HG02759 (cell line): ENCODE results near the gene TEX19.

Source experiments
- ATAC-seq: cut with Tn5 transposase; IDR thresholded peaks from one replicate; pipeline ENCODE4 v1.9.1; 2021; ENCODE audit warnings: mild to moderate bottlenecking, moderate library complexity; ENCODE audit not compliant: unreplicated experiment

TEX19 gene

DNA sequence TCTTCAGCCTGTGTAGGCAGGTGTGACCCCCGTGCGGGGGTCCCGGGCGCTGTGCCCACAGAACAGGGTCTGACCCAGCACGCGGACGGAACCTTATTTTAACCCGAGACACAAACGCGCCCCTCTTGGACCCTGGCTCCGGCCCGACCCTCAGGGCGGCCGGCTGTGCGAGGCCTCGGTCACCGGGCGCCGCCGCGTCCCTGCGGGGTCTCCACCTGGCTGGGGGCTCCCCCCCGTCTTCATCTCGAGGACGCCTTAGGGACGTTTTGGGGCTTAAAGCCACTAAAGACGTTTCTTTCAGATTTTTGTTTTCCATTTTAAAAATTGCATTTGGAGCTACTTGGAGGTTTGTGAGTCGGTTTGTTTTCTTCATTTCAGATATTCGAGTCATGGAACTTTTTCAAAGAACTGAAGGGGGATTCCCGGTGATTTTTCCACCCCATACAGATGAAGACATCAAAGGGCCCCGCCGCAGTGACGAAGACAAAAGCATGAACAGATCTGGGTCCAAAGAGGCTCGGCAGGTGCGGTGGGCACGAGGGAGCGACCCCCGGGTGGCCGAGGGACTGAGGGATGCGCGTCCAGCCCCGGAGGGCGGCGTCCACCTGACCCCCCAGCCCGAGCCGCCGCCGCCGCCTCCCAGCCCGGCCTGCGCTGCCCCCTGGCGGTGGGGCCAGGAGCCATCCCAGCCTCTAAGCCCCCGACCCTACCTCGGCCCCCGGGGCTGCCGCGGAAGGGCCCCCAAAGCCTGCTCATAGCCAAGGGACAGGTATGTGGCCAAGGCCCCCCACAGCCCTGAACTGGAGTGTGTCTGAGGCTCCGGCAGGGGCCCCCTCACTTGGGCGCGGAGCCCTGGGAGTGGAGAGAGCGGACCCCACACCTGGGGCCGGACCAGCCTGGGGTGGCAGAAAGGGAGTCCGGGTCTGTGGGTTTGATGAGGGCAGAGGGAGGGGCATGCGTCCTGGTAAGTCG, 37.8 kb upstream of the TEX19 start:
- peak; percentile 48 for ATAC-seq

DNA sequence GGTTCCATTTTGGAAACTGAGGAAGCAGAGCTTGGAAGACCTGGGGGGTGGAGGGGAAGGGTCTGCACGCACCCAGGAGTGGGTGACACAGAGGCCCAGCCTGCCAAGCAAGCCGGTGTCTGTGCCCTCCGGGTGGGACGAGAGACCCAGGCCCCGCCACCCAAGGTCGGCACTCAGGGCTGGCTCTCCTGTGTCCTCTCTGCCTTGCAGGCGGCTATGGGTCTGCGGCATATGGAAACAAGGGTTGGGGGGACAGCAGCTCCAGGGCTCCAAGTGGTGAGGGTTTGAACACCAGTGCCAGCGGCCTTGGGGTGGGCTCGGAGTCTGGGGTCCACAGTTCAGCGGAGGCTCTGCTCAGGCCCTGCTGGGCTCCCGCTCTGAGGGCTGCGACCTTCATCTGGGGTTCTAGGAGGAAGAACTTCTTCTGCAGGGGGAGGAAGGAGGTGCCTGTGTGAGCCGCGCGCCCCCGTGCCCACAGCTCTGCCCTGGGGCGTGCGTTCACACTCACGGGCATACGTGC, 37.0 kb upstream of the TEX19 start:
- ATAC-seq = no peak

DNA sequence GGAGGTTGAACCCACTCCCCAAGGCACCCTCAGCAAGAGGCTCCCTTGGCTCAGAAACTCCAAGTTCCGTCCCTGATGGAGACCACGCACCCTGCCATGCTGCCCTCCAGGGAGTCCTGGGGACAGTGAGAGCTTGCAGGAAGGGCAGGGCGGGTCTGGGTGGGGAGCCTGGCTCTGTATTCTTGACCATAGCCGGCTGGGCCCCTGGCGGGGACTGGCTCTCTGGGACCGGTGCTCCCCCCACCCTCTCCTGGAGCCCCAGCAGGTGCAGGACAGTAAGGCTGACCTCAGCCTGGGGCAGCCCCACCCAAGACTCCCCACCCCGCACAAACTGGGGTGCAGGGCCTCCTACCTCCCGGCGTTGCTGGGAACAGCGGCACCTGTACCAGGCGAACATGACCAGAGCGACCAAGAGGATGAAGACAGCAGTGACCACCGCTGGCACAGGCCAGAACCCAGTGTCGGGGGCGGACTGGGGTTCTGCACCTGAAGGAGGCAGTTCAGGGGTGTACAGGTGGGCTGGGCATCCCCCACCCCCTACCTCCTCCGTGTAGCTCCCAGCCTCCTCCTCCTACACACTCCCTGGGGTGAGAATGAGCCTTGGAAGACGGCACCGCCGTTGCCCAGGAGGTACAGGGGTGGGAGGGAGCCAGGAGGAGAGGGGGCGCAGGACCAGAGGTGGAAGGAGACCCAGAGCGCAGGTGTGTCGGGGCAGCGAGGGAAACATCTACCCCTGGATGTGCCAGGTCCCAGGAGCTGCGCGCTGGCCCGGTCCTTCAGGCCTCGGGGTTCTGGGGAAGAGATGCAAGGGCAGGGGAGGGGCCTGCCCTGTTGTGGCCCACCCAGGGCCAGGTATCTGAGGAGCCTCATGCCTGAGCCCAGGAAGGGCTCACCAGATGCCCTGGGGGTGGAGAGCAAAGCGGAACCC, 36.3 kb upstream of the TEX19 start:
- no peak for ATAC-seq

DNA sequence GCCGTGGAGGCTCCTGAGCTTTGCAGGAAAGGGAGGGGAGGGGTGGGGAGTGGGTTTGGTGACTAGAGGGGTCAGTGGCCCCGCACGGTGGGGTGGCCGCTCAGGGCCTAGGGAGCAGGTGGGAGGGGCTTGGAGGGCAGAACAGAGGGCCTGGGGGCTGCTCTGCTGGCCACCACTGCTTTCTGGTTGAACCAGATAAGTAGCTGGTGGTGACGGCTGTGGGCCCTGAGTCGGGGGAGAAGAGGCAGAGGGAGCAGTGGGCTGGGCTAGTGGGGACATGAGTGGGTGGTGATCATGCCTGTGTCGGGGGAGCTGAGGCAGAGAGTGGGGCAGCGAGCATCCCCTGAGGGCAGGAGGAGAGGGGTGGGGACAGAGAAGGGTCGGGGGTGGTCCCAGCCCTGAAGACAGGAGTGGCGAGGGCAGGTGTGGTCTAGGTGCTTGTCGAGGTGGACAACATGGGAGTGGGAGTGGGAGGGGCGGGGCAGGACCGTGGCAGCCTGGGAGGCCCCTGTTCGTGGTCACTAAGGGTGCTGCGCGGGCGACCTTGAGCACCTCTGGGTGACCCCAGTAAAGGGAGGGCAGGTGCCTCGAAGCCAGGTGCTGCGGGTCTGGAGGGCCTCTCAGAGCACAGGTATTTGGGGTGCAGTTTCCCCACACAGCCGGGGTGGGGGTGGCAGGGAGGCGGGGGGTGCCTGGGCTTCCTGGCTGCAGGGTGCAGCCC, 35.4 kb upstream of the TEX19 start:
- ATAC-seq = no peak

DNA sequence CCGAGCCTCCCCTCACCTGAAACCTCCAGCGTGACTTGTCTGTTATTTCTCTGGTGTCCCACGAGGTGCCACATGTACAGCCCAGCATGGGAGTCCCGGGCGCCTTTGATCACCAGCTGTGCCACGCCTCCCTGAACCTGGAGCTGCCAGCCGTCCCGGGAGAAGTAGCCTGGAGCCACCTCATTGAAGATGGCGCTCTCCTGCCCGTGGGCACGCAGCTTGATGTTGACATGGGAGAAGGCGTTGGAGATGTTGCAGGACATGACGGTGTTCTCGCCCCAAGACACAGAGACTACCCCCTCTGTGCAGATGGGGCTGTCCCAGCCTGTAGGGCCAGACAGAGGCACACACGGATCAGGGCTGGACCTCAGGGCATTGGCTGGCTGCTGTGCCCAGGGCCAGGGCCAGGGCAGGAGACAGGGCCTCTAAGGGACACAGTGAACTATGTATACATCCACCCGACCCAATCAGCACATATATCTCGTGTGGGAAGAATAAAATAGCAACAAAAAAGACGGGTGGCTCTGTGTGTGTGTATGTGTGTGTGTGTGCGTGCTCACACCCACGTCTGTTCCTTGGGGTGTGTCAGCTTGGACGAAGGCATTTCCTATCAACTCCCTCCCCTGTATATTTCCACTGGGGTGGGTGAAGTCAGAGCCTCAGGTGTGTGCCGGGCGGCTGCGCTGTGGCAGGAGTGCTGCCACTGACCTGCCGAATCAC, 34.3 kb upstream of the TEX19 start:
- no peak for ATAC-seq

DNA sequence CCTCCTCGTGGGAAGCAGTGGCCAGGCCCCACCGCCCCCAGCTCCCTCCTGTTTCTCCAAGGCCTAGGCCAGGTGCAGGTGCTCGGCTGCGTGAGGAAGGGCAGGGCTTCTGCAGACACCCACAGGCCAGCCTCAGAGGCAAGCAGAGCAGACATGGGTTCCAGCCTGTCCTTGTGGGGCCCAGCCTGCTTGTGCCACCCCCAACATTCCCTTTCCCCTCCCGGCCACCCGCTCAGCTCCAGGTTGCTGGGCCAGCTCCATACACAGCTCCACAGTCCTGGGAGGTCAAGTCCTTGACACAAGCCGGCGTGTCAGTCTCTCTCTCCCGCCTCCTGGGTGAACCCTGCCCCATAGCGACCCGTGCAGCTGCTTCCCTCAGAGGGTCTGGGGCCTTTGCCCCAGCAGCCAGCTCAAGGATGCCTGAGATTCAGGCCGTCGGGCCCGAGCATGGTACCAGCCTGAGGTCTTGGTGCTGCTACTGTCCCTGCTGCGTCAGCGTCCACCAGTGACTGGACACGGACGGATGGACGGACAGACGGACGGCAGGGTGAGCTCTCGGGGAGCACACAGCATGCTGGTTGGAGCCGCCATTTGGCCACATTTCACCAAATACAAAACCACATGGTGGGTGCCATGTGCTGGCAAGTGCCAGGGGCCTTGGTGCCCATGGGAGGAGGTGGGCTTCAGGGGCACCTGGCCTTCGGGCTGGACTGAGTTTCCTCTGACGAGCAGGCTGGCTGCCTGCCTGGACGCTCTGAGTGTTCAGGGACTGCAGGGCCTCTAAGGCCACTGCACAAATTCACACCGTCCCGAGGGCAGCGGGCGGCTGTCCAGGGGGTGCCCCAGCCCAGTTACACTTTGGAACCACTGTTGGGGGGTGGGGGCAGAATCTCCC, 33.5 kb upstream of the TEX19 start:
- no peak for ATAC-seq

DNA sequence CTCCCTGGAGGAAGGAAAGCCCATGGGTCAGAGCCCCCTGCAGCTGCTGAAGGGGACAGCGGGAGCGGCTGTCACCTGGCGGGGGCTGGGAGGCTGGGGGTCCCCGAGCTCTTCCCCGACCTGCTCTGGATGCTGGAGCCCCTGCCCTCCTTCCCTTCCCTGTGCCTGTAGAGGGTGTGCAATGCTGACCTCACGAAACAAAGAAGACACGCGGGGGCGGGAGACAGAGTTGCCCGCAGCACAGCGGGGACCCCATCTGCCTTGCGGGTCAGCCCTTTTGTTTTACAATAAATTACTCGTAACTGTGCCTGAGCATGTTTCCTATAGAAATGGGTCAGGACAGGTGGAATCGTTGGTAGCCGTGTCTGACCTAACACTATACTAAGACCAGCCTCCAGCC, 31.8 kb upstream of the TEX19 start:
- no peak for ATAC-seq

DNA sequence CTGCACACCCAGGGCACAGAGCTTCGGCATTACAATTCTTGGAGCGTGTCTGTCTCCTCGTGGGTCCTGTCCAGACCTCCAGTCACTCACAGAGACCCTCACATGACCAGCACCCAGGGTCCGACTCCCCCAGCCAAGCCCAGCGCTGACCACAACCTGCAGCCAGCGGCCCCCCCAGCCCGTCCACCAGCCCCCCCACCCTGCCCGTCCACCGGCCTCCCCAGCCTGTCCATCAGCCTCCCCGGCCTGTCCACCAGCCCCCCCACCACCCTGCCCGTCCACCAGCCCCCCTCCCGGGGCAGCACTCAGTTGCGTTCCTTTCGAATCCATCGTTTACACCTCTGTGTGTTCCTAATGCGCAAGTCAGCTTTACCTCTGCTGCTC, 31.3 kb upstream of the TEX19 start:
- ATAC-seq = no peak

DNA sequence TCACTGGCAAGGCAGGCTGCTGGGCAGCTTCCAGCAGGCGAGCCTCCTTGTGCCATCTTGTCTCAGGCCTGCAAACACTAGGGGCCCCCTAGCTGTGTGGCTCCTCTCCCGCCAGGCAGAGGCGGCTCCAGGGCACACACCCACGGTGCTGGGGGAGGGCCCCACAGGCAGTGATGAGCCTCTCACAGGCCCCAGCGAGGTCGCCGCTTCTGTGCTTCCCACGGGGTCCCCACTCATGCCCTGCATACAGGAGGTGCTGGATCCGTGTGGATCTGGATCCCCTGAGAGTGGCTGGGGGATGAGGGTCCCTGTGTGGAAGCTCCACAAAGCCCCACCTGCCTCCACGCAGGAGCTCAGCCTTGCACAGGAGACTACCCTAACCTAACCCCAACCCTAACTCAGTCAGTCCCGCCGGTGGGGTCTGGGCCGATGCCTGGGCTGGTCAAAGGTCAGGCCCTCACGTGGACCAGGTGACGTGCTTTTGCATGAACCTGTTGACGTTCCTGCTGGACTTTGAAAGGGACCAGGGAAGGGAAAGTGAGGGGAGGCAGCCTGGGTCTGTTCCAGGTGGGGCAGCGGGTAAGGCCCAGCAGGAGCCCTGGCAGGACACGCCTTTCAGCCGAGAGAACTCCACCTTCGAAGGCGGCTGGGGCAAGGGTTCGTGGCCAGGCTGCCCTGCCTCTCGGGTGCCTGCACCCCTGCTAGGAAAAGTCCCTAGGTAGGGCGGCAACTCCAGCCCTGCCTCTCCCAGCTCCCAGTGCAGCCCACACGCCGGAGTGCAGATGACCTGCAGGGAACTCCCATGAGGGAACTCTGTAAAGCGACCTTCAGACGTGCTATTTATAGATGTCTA, 30.7 kb upstream of the TEX19 start:
- no peak for ATAC-seq

DNA sequence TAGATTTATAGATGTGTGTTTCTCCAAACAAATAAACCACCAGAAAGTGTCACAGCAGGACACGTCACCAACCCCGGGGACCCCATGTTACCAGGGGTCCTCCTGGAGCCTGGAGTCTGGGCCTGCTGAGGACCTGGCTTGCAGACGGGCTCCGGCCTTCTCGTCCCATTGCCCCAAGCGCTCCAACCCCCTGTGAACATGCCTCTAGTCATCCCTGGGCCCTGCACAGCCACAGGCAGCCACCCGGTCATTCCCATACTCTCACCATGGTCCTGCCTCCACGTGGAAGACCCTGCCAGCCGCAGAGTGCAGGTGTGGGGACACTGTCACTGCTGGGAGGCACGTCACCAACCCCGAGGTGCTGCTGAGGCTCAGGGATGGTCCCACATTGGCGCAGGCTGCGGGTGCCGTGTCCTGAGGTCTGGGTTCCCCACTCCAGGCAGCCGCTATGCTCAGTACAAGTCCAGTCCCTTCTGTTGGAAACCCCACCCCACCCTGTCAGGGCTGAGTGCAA, 30.0 kb upstream of the TEX19 start:
- ATAC-seq = no peak

DNA sequence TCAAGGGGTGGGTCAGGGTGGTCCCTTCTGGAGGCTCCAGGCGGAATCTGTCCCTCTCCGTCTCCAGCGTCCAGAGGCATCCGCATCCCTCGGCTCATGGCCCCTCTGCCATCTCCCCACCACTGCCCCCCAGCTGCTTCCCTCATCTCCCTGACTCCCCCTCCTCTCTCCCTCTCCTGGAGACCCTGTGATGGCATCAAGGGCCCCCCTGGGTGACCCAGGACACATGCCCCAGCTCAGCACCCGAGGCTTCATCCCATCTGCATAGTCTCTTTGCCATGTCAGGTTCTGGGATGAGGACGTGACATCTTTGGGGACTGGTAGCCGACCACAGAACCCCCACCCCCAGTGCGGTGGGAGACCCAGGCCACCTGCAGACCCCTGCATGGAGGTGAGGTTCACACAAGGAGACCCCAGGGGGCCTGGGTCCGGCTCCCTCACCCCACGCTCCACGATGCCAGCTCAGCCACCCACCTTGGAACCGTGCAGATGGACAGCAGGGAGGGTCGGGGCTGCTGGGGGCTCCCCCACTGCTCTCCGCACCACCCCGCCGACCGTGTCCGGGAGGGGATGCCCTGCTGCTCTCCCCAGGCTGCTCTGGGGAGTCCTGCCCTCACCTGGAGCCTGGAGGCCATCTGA, 29.2 kb upstream of the TEX19 start:
- ATAC-seq = no peak

DNA sequence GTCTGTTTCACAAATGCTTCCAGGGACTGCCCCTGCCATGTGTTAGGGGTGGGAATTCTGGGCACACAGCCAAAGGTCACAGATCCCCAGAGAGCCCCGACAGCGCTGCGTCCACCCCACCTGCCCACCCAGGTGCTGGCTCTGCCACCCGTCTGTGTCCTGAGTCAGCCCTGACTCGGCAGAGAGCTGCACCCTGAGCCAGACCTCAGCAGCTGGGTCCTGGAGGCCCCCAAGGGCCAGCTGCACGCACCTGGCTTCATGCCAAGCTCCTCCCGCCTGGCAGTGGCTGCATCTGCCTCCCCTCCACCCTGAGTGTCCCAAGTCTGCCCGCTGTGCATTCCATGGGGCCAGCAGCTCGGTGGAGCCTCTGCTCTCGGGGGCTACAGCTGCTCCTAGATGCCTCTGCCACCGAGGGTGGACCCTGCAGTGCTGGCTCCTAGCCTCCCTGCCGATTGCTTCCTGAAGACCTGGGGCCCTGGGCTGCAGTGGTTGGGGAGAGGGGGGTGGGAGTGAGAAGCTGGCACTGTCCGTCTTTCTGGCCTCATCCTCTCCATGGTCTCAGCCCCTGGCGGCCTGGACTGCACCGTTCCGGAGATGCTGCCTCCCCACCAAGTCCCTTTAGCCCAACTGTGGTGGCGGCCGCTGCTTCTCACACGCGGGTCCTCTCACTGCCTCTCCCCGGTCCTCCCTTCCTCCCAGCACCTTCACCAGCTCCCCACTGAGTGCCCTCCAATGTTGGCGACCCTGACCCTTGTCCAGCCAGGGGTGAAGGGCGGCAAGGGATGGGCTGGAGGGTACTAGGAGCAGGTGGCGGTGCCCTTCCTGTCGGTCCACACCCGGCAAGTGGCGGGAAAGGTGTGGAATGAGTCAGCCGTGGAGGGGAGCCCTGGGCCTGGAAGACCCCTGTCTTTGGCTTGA, 28.5 kb upstream of the TEX19 start:
- no peak for ATAC-seq

DNA sequence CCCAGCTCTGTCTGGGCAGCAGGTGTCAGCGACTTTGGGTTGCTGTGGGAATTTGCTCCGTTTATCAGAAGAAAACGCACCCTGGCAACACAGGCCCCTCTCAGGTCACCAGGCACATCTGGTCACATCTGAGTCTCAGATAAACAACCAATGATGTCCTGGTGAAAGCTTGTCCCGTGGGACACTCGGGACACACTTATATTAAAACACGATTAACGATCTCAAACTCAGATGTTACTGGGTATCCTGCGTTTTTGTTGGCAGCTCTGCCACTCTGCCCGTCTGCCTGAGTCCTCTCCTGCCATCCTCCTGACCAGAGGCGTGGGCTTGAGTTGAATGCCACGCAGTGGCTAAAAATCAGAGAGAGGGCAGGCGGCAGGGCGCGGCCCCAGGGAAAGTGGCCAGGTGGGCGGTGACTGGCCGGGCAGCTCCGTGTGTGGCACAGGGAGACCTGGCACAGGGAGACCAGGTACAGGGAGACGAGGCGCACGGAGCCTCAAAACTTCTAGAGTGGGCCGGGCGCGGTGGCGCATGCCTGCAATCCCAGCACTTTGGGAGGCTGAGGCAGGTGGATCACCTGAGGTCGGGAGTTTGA, 27.6 kb upstream of the TEX19 start:
- ATAC-seq = no peak

DNA sequence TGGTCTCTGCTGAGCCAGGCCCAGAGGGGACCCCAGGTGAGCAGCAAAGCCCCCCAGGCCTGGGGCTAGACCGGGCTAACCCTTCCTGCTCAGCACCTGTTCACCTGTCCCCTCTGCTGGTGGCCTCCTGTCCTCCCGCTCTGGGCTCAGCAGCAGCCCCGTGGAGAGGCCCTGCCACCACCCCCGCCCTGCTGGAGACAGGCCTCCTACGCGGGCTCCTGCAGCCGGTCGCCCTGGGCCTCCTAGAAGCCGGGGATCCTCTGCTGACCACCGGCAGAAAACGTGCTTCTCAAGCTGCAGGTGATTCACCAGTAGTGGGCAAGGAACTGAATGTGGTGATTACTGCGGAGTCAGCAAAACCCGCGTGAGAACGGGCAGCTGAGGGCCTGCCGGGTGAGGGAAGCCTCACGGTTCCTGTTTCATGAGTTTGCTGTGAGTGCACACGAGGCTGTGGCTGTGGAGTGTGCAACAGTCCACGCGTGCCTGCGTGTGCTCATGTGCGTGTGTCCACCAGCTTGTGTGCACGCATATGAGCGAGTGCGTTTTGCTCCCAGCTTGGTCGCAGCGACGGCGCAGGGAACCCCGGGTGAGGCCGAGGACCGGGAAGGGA, 26.3 kb upstream of the TEX19 start:
- ATAC-seq = no peak

DNA sequence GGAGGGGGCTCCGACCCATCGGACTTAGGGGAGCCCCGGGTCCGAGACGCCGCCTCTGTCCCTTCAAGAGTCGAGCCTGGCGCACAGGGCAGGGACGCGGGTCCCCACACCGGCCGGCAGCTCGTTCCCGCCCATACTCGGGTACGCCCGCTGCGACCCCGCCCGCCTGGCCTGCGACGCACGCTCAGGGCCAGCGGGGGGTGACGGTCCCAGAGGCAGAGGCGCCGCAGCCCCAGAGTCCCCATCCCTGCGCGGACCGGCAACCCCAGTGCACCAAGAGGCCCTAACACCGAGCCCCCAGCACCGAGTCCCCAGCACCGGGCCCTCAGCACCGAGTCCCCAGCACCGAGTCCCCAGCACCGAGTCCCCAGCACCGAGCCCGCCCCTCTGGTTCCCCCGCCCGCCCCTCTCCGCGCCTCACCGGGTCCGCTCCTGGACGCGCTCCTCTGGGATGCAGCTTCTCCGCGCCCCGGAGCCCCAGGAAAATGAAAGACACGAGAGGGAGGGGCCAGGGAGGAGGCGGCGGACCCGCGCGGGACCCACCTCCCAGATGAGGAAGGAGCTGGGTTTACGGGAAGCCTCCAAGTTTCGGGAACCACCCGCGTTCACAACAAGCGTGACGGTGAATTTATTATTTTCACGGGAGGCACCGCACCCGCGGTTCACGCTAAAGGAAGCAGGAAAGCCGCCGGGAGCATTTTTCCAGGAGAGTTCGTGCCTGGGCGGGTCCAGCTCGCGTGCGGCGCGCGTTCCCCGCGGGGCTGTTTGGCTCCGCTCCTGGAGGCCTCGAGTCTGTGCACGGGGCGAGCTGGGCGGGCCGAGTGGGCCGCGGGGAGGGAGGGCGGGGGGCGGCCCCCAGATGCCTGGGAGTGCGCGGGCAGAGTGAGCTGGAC, 25.5 kb upstream of the TEX19 start, which contains the start of gene SECTM1:
TSS of gene SECTM1 (minus strand) at position 488 of the 893 bp plus-strand sequence. CDS start 6,526 bp downstream, outside the sequence.
- ATAC-seq = no peak
